Endometrial microvascular endothelial cells (primary cell): ENCODE results near the gene TDRD12. TPM values are rescaled to one million over a fixed set of nuclear protein-coding genes. Genes with fewer than 3 reads are reported as not detected.
"Not testable (repeated sequence)": the region's sequence is repeated elsewhere in the genome, so short reads cannot be mapped to it uniquely, and the experiment has no call there.

ENCODE experiments used
- in situ Hi-C: cut with HindIII; loops from 2 replicates; pipeline ENCODE4 v1.10.0; 2017; ENCODE audit warnings: low sequenced_read_pairs, low pct_unique_long_range_greater_than_20kb; ENCODE audit errors: inconsistent ontology term
- total RNA-seq: library from RNA; depleted of rRNA; stranded (reverse); fragments of >200 nt; gene quantifications from one replicate; pipeline ENCODE4 v1.2.3, GENCODE V29; 2015; ENCODE audit errors: inconsistent ontology term

The TDRD12 gene
- total RNA-seq, 1 donor from 2014 or later = not detected

DNA sequence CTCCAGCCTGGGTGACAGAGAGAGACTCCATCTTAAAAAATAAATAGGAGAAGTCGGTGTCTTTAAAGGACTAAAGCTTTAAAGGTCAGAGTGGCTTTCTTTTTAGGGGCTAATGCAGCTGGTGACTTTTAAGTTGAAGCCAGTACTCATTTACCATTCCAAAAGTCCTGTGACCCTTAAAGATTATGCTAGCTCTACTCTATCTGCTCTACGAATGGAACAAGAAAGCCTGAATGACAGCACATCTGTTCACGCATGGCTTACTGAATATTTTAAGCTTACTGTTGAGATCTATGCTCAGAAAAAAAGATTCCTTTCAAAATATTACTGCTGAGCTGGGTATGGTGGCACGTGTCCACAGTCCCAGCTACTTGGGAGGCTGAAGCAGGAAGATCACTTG is 16.4 kb downstream of the TDRD12 start:
- in situ Hi-C loops = no loop called here

DNA sequence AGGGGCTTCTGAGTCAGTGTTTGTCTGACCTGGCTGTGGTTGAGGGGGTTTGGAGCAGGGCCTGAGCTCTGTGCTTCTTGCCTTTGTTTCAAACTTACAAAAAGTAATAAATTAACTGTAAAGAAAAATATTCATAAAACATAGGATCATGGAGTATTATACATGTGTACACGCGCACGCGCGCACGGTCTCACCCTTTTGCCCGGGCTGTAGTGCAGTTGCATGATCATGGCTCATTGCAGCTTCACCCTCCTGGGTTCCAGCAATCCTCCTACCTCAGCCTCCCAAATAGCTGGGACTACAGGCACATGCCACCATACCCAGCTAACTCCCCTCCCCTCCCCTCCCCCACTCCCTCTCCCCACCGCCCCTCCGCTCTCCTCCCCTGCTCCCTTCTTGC is 23.5 kb downstream of the TDRD12 start:
- in situ Hi-C loops = no loop called here

DNA sequence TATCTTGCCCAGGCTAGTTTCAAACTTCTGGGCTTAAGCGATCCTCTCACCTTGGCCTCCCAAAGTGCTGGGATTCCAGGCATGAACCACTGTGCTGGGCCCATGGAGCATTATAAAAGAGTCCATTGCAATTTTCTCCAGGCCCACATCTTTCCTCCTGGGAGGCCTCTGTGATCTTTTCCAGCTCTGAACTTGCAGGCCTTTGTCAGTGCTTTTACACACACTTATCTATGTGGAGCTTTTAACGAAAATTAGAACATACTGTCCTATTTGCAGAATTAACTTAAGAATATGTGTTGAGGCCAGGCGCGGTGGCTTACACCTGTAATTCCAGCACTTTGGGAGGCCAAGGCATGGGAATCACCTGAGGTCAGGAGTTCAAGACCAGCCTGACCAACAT is 23.9 kb downstream of the TDRD12 start:
- in situ Hi-C loops = no loop called here

DNA sequence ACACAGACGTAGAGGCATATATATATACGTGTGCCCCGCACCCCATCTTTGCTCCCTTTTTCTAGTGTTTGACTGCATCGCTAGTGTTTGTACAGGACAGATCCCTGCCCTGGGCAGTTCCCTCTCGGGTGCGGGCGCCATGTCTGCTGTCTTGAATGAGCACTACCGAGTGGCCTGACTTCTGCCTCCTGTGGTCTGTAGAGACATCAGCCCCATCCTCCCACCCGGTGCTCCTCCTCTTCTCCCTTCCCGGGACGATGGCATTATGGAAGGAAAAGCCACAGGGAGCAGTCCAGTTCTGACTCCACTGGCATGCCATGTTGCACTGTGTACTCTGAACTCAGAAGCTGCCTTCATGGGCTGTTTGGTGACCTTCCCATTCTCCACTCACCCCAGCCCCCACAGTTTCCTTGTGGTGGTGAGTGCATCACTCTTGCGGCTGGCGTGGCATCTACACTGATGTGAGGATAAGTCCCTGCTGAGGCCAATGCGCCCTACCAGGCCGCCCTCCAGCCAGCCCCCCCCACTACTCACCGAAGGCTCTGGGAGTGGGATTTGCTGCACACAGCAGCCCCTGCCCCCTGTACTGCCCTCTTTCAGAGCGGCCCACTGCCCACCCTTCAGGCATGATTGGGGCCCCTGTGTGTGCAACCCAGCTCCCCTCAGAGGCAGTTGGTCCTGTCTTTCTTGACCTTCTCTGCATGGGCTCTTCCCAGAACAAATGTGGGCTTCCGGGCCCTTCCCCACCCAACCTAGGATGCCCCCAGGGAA is 25.2 kb downstream of the TDRD12 start:
- in situ Hi-C loops = no loop called here

DNA sequence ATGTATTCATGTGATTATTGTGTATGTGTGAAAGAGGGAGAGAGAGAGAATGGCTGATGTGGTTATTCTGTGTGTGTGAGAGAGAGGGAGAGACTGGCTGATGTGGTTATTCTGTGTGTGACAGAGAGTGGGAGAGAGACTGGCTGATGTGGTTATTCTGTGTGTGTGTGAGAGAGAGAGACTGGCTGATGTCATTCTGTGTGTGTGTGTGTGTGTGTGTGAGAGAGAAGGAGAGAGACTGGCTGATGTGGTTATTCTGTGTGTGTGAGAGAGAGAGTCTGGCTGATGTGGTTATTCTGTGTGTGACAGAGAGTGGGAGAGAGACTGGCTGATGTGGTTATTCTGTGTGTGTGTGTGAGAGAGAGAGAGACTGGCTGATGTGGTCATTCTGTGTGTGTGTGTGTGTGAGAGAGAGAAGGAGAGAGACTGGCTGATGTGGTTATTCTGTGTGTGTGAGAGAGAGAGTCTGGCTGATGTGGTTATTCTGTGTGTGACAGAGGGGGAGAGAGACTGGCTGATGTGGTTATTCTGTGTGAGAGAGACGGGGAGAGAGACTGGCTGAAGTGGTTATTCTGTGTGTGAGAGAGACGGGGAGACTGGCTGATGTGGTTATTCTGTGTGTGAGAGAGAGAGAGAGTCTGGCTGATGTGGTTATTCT is 26.2 kb downstream of the TDRD12 start:
- in situ Hi-C loops = not testable (repeated sequence)

DNA sequence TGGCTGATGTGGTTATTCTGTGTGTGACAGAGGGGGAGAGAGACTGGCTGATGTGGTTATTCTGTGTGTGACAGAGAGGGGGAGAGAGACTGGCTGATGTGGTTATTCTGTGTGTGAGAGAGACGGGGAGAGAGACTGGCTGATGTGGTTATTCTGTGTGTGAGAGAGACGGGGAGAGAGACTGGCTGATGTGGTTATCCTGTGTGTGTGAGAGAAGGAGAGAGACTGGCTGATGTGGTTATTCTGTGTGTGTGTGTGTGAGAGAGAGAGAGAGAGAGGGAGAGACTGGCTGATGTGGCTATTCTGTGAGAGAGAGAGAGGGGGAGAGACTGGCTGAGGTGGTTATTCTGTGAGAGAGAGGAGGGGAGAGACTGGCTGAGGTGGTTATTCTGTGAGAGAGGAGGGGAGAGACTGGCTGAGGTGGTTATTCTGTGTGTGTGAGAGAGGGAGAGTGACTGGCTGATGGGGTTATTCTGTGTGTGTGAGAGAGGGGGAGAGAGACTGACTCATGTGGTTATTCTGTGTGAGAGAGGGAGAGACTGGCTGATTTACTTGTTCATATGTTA is 27.1 kb downstream of the TDRD12 start:
- in situ Hi-C loops = not testable (repeated sequence)

DNA sequence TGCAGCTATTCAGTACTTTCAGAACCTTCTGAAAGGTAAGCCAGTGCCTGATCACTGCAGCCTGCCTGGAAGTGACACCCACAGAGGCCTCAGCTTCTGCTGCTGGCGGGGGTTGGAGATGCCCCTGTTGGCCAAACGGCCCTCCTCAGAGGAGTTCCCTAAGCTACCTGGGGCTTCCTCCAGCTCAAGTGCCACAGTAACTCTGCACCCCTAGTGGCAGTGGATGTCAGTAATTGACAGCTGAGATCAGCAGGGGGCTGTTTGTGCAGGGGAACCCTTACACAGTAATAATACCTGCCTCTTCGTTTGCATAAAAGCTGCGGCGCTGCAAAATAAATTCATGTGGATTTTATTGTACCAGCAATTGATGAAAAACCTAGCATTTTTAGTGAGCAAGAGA is 28.9 kb downstream of the TDRD12 start:
- in situ Hi-C loops = no loop called here

DNA sequence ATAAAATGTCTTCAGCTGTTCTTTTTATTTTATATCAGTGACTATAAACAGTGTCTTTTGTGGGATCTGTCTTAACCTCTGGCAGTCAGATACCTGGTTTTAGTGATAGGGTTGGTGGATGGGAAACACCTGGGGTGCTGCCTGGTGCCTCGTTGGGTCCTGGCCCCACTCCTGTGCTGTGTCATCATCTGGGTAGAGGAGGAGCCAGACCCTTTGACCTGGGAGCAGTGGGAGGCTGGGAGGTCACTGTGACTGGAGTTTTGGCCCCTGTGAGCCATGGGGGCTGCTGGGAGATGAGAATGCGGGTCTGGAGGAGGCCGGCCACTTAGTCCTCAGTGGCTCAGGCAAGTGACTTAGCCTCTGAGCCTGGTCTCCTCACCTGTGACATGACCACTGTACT is 29.4 kb downstream of the TDRD12 start:
- in situ Hi-C loops = no loop called here

DNA sequence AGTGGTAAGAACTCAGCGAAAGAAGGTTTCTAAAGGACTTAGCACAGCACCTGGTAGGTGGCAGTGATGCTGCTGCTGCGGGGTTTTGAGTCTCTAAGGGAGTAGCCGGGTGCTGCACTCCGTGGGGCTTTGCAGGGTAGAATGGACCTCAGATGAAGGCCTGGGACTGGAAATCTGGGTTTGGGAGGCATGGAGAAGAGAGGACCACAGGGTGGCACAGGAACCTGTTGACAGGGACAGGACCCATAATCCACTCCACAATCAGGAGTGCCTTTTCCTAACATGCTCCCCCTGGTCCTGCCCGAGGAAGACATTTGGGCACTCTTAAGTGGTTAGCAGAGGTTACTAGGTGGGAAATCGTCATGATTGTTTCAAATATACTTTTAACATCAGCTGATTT is 29.8 kb downstream of the TDRD12 start:
- in situ Hi-C loops = no loop called here

DNA sequence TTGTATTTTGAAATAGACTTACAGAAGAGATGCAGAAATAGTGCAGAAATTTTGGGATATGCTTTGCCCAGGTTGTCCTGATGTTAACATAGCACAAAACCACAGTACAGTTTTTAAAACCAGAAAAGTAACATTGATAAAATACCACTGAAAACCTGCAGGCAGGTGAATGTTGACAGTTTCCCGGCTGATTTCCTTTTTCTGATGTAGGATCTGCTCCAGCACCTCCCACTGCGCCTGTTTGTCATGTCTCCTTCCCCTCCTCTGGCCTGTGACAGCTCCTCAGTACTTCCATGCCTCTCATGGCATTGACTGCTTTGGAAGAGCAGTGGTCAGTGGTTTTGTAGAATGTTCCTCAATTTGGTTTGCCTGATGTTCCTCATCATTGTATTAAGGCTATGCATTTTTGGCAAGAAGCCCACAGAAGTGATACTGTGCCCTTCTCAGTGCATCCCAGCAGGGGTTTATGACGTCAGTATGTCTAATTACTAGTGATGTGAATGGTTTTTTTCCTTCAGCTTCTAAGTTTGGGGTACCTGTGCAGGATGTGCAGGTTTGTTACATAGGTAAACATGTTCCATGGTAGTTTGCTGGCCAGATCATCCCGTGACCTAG is 31.0 kb downstream of the TDRD12 start:
- in situ Hi-C loops = no loop called here

DNA sequence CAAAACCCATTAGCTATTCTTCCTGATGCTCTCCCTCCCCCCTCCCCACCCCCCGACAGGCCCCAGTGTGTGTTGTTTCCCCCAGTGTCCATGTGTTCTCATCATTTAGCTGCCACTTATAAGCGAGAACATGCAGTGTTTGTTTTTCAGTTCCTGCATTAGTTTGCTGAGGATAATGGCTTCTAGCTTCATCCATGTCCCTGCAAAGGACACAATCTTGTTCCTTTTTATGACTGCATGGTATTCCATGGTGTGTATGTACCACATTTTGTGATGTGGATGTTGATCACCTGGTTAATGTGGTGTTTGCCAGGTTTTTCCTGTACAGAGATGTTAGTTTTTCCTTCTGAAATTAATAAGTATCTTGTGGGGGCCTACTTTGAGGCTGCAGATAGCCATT is 31.5 kb downstream of the TDRD12 start:
- in situ Hi-C loops = no loop called here

DNA sequence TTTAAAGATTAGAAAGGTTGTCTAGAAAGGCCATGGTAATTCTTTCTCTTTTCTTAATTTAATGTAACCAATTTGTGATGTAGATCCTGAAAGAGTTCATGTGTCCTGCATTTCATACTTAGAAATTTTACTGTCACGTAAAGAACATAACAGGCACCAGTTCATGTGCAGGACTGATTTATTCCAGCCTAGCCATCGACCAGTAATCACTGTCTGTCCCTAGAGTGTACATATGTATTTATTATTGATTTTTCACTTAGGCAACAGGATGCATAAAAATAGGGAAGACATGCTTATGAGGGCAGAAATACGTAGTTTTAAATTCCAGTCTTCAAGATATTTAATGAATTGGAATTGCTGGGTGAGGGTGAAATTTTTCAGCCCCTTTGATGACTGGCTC is 37.6 kb downstream of the TDRD12 start:
- in situ Hi-C loops = no loop called here

DNA sequence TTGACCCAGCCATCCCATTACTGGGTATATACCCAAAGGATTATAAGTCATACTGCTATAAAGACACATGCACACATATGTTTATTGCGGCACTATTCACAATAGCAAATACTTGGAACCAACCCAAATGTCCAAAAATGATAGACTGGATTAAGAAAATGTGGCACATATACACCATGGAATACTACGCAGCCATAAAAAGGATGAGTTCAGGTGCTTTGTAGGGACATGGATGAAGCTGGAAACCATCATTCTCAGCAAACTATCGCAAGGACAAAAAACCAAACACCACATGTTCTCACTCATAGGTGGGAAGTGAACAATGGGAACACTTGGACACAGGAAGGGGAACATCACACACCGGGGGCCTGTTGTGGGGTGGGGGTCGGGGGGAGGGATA is 45.8 kb downstream of the TDRD12 start:
- in situ Hi-C loops = not testable (repeated sequence)

DNA sequence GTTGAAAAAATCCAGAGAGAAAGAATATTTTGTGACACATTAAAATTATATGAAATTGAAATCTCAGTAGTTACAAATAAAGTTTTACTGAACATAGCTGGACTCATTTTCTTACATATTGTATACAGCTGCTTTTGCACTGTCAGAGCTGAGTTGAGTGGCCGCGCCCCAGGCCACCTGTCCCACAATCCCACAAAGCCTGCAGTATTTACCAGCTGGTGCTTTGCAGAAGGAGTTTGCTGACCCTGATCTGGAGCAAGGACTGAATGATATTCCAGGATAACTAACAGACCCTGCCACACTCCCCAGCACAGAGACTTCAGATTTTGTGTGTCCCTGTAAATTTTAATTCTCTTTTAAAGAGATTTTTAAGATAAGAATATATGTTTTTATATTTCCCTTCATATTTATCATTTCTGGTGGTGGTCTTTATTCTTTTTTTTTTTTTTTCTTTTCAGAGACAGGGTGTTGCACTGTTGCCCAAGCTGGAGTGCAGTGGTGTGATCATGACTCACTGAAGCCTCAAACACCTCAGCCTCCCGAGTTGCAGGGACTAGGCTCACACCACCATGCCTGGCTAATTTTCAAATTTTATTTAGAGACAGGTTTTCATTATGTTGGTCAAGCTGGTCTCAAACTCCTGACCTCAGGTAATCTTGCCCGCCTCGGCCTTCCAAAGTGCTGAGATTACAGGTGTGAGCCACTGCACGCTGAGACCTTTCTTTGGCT is 48.5 kb downstream of the TDRD12 start:
- in situ Hi-C loops = no loop called here

DNA sequence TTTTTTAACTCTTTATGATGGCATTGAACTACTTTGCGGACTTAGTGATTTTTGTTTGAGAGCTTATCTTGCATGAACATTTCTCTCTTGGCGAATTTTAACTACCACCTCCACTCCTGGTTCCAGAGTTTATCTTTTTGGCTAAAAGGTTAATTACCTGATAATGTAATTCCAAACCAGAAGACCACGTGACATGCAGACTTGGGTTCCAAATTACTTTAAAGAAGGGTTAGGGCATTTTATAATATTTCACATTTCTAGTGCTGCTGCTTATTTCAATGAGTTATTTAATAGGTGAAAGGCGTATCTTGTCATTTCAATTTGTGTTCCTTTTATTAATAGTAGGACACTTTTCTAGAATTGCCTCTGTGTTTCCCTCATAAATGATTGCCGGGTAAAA is 52.0 kb downstream of the TDRD12 start:
- in situ Hi-C loops = no loop called here

DNA sequence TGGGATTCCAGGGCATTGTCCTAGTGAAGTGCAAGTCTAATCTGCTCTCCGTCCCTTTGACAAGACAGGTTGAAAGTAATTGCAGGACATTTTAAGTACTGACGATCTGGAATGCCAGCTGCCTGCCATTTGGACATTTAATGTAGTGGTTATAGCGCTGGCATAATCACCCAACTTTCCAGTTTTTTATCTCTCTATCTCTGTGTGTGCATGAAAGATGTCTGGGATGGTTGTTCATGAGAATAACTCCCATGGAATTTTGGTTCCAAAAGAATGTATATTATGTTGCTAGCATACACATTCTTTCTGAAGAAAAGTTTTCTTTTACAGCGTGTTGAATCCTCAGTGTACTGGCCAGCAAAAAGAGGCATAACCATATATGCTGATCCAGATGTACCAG is 53.6 kb downstream of the TDRD12 start:
- in situ Hi-C loops = no loop called here

DNA sequence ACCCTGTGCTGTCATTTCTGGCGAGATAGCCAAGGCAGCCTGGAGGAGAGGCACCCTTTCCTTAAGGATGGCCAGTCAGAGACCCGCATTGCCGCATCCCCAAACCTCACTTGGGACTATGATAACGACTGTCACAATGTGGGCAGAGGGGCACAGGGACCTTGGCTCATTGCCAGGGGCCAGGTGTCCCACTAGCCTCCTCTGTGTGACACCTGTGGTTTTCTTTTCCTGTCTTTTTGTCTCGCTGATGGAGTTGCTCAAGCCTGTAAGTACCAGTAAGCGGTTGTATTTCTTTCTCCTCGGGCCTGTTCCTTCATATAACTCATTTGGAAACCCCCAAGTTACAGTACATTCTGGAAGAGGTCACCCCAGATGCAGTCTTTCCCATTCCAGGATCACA is 59.5 kb downstream of the TDRD12 start:
- in situ Hi-C loops = no loop called here

DNA sequence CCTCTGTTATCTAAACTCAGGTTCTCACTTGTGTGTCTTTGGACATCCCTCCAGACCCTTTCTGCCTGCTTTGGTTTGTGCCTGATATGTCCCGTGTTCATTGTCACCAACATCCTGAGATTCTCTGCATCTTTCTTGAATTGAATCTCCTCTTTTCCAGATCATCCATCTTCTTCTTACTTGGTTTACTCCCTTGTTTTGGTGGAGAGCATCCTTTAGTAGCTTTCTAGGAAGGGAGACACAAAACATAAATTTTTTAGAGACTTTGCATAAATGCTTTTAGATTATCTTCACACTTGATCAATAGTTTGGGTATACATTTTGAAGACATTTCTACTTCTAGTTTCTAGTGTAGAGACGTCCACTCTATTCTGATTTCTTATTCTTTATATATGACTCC is 61.7 kb downstream of the TDRD12 start:
- in situ Hi-C loops = no loop called here

DNA sequence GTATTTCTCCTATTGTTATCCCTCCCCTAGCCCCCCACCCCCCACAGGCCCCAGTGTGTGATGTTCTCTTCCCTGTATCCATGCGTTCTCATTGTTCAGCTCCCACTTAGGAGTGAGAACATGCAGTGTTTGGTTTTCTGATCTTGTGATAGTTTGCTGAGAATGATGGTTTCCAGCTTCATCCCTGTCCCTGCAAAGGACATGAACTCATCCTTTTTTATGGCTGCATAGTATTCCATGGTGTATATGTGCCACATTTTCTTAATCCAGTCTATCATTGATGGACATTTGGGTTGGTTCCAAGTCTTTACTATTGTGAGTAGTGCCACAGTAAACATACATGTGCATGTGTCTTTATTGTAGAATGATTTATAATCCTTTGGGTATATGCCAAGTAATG is 62.5 kb downstream of the TDRD12 start:
- in situ Hi-C loops = not testable (repeated sequence)
